Embryonic facial prominence (tissue), 1 donor: ENCODE results near the gene INHBE.
A peak's percentile ranks its signal among the peaks of the same experiment; 100 is the strongest.

ENCODE experiments used
- DNase-seq: peaks from one replicate; pipeline ENCODE4 v3.0.0-alpha.2; 2016; ENCODE audit errors: extremely low spot score

INHBE gene

GRCh38 chr12:57461276-57461916, 6.3 kb downstream of the INHBE start:
- peak; percentile 46 for DNase-seq

DNA sequence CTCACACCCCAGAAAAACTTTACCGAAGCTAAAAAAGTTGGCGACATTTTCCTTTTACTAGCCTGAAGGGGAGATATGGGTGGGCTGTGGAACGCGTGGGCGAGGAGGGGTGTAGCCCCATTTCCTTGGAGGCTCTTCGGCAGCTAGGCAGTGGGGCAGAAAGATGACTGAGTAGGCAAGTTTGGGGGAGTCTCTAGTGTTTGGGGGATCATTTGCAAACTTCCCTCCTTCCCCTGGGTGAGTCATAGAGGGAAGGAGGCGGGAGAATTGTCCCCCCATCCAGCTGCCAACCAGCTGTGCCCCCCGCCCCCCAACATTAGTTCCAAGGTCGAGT, 6.8 kb downstream of the INHBE start:
- DNase-seq, result no peak

- DNase-seq, result peak; percentile 74
These were observed 7.3 kb downstream of the INHBE start for GRCh38 chr12:57462251-57462911.

- DNase-seq, result no peak
These were observed 7.8 kb downstream of the INHBE start for GRCh38 chr12:57462912-57463253.

DNA sequence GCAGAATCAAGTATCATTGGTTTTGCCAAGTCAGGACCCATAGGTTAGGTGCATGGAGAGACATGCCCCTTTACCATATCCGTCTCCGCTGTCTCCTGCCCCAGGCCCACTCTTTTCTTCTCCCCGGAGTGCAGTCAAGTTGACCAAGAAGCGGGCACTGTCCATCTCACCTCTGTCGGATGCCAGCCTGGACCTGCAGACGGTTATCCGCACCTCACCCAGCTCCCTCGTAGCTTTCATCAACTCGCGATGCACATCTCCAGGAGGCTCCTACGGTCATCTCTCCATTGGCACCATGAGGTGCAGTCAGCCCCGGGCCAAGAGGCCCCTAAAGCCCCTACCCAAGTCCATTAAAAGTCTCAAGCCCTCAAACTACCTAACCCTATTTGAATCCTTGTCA, 9.5 kb downstream of the INHBE start:
- no peak for DNase-seq

- no peak for DNase-seq
These were observed 10.1 kb downstream of the INHBE start for GRCh38 chr12:57465030-57465746.

DNA sequence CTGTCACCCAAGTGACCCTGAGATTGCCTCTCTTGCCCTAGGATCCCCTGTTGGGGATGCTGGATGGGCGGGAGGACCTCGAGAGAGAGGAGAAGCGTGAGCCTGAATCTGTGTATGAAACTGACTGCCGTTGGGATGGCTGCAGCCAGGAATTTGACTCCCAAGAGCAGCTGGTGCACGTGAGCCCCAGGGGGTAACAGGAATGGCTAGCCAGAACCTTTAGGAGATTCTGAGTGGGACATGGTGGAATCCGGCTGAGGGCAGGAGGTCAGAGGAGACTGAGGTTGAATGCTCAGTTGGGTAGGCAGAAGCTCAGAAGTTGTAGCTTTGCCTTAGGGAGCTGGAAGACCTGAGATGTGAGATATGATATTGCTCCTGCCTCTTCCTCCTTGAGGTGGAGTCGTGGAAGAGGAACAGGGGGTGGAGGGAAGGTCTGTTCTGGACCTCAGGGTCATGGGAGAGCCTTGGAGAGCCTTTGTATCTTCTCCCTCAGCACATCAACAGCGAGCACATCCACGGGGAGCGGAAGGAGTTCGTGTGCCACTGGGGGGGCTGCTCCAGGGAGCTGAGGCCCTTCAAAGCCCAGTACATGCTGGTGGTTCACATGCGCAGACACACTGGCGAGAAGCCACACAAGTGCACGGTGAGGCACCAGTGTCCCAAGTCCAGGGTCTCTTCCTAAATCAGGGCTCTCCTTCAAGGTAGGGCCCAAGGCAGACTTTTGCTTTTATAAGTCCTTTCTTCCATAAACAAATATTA, 10.8 kb downstream of the INHBE start:
- no peak for DNase-seq

DNA sequence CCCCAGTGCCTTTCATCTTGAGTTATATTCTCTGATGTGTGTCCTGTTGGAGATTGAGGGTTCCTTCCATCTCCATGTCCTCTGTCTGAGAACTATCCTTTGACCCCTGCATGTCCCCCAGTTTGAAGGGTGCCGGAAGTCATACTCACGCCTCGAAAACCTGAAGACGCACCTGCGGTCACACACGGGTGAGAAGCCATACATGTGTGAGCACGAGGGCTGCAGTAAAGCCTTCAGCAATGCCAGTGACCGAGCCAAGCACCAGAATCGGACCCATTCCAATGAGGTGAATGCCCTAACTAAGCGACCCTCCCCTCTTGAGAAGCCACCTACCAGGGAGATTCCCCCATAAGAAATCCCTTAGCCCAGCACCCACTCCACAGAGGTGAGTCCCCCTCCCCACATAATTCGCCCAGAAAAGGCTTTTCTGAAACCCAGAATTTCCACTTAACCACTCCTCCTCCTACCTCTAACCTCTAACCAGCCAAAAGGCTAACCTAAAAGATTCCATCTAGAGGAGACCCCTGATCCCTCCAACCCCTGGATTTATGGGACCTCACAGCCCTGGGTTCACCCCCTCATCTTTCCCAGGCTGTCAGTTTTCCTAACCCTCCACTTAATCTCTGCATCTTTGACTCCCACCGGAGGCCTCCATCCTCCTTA, 12.2 kb downstream of the INHBE start:
- no peak for DNase-seq

DNA sequence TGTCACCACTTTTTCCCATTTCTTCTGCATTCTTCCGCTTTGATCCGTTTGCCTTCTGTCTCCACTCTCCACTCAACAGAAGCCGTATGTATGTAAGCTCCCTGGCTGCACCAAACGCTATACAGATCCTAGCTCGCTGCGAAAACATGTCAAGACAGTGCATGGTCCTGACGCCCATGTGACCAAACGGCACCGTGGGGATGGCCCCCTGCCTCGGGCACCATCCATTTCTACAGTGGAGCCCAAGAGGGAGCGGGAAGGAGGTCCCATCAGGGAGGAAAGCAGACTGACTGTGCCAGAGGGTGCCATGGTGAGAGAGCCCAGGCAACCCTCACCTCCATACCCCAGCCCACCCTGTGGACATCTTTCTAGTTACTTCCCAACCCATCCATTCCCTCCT, 12.8 kb downstream of the INHBE start:
- no peak for DNase-seq

DNA sequence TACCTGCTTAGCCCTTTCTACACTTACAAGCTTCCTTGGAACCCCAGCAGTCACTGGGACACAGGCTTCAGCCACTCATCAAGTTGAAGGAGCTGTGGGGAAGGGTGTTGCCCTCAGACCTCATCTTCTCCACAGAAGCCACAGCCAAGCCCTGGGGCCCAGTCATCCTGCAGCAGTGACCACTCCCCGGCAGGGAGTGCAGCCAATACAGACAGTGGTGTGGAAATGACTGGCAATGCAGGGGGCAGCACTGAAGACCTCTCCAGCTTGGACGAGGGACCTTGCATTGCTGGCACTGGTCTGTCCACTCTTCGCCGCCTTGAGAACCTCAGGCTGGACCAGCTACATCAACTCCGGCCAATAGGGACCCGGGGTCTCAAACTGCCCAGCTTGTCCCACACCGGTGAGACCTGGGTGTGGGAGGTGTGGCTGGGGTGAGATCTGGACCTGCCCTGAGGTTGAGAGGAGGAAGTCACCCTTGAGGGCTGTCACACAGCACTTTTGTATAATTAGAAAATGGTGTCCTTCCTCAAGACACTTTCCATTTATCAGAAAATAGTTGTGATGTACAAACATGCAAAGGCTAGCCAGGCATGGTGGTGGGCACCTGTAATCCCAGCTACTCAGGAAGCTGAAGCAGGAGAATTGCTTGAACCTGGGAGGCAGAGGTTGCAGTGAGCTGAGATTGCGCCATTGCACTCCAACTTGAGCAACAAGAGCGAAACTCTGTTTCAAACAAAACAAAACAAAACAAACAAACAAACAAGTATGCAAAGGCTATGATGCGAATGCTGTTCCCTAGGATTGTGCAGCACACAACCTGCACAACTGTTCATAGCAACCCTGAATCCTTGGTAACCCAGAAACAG, 14.4 kb downstream of the INHBE start:
- no peak for DNase-seq

DNA sequence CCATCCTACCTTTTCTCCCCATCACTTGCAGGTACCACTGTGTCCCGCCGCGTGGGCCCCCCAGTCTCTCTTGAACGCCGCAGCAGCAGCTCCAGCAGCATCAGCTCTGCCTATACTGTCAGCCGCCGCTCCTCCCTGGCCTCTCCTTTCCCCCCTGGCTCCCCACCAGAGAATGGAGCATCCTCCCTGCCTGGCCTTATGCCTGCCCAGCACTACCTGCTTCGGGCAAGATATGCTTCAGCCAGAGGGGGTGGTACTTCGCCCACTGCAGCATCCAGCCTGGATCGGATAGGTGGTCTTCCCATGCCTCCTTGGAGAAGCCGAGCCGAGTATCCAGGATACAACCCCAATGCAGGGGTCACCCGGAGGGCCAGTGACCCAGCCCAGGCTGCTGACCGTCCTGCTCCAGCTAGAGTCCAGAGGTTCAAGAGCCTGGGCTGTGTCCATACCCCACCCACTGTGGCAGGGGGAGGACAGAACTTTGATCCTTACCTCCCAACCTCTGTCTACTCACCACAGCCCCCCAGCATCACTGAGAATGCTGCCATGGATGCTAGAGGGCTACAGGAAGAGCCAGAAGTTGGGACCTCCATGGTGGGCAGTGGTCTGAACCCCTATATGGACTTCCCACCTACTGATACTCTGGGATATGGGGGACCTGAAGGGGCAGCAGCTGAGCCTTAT, 15.3 kb downstream of the INHBE start:
- DNase-seq, result no peak

GRCh38 chr12:57470970-57471656, 16.0 kb downstream of the INHBE start:
- DNase-seq, result no peak

DNA sequence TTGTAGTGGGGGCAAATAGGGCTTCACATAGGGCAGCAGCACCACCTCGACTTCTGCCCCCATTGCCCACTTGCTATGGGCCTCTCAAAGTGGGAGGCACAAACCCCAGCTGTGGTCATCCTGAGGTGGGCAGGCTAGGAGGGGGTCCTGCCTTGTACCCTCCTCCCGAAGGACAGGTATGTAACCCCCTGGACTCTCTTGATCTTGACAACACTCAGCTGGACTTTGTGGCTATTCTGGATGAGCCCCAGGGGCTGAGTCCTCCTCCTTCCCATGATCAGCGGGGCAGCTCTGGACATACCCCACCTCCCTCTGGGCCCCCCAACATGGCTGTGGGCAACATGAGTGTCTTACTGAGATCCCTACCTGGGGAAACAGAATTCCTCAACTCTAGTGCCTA, 16.6 kb downstream of the INHBE start:
- DNase-seq, result no peak

DNA sequence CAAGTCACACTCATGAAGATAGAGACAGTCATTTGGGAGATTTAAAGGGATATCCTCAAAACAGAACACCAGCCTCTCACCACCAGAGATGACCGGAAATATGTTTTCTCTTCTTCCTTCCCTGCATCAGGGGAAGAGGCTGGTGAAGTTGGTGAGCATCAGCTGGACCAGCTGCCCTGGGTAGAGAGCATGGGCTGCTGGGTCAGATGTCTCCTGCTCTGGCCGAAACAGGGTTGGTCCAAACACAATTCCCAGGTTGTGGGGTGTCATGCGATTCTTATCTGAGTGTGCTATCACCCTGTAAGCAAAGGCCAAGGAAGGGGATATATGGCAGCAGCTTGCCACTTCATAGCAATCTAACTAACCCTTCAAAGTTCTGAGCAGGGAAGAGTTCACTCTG, 17.3 kb downstream of the INHBE start:
- no peak for DNase-seq

DNA sequence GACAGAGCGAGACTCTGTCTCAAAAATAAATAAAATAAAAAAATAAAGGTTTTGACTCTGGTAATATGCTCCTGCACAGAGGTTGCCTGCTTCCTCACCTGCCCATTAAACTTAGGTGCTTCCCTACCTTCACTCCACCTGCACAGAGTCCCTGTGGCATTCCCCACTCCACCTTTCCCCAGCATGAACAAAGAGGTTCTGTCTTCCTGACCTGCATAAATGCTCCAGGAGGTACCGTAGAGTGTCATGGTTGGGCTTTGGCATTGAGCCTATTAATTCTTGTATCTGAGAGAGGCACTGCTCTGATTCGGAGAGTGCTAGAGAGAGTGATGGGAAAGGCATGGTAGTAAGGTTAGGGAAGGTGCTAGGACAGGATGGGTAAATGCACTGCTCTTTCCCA, 18.3 kb downstream of the INHBE start:
- DNase-seq, result no peak

GRCh38 chr12:57473886-57474285, 18.8 kb downstream of the INHBE start:
- no peak for DNase-seq

DNA sequence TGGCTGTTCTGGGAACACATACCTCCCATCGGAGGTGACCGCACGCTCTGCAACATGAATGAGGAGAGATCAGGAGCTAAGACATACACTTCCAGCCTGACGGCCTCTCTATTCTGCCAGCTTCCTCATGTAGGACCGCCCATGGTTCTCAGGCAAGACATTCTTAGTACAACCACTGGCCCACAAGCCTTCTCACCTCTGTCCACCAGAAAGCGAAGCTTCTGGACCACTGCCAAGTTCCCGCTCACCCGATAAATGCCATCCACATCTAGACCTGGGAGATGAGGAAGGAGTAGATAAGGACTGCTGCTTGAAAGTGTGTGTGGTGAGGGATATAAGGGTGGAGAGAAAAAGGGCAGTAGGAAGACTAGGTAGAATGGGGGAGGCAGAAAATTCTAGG, 19.3 kb downstream of the INHBE start:
- no peak for DNase-seq

- DNase-seq, result no peak
These were observed 19.8 kb downstream of the INHBE start for GRCh38 chr12:57474862-57475261.

- no peak for DNase-seq
These were observed 20.4 kb downstream of the INHBE start for GRCh38 chr12:57475271-57476161.
